A549 treated with AZD2906 at 1 μM for 4 hours (cell line): ENCODE data around the gene SMC2. TPM values are rescaled to one million over a fixed set of nuclear protein-coding genes. Genes with fewer than 3 reads are reported as not detected.

ENCODE experiments used
- total RNA-seq: library from RNA; stranded (reverse); fragments of 200-300 nt; extraction: Qiagen RNA extraction; gene quantifications from 5 replicates; pipeline ENCODE4 v1.2.3, GENCODE V29; 2022

Gene SMC2
- 16.6 to 28.0 TPM (median 20.5 TPM) in 5 replicates for total RNA-seq

GRCh38 chr9:104093647-104094533 lies at the start of gene SMC2:
Gene SMC2, plus strand, starts transcription at chr9:104094309. Its CDS starts 1,076 bp downstream, at chr9:104095385.

